Measurements from ENCODE around the gene BARD1. TPM values are rescaled to one million over a fixed set of nuclear protein-coding genes. Genes with fewer than 3 reads are reported as not detected.
A peak's percentile ranks its signal among the peaks of the same experiment; 100 is the strongest.

The BARD1 gene
- total and polyA plus RNA-seq, 2 of the 13 experiments (the other 11 are each of a cell fraction or from before 2014, with no cell fraction given): 5.3 to 30.4 TPM

DNA sequence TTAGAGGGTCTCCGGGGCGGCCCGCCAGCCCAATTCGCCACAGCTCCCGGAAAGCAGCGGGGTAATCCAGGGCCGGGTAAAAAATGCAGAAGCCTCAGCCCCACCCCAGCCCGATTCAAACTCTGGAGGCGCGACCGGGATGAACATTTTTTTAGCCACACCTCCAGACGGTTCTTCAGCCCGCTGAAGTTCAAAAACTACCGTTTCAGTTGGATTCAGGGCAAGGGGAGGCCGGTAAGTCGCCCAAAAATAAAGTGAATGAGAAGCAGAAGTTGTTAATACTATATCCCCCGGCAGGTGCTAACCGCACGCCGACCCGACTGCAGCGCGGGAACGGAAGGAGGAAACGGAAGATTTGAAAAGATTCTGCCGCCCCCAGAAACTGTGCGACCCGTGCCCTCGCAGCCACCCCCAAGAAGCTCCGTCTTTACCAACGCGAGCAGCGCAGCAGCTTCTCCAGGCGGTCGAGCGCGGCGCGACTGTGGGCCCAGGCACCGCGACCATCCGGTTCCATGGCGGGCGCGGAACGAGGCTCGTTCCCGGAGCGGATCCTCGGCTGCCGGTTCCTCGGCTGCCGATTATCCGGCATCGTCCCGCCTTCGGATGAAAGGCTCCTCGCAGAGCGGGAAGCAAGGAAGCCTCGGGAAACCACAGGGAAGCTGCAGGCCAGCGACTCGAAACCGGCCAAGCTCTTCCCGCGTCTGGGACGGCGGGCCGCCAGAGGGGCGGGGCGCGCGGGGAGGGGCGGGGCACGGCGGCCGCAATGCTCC is at the start of gene BARD1 (continued):
- TF ChIP-seq XBP1 (CRISPR knock-in tag; IDR thresholded peaks at IDR 0.05): no peak
- TF ChIP-seq, protein P1, sequence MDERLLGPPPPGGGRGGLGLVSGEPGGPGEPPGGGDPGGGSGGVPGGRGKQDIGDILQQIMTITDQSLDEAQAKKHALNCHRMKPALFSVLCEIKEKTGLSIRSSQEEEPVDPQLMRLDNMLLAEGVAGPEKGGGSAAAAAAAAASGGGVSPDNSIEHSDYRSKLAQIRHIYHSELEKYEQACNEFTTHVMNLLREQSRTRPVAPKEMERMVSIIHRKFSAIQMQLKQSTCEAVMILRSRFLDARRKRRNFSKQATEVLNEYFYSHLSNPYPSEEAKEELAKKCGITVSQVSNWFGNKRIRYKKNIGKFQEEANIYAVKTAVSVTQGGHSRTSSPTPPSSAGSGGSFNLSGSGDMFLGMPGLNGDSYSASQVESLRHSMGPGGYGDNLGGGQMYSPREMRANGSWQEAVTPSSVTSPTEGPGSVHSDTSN (CRISPR knock-in tag; IDR thresholded peaks at IDR 0.05): no peak
- TF ChIP-seq, protein P2, sequence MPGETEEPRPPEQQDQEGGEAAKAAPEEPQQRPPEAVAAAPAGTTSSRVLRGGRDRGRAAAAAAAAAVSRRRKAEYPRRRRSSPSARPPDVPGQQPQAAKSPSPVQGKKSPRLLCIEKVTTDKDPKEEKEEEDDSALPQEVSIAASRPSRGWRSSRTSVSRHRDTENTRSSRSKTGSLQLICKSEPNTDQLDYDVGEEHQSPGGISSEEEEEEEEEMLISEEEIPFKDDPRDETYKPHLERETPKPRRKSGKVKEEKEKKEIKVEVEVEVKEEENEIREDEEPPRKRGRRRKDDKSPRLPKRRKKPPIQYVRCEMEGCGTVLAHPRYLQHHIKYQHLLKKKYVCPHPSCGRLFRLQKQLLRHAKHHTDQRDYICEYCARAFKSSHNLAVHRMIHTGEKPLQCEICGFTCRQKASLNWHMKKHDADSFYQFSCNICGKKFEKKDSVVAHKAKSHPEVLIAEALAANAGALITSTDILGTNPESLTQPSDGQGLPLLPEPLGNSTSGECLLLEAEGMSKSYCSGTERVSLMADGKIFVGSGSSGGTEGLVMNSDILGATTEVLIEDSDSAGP (CRISPR knock-in tag; IDR thresholded peaks at IDR 0.05; ENCODE audit: borderline replicate concordance): peak; percentile 22; the same call in 1 of the 2 replicates
- TF ChIP-seq SAP130 (CRISPR knock-in tag; IDR thresholded peaks at IDR 0.05; ENCODE audit: low read depth): peak; percentile 65
- TF ChIP-seq, protein P3, sequence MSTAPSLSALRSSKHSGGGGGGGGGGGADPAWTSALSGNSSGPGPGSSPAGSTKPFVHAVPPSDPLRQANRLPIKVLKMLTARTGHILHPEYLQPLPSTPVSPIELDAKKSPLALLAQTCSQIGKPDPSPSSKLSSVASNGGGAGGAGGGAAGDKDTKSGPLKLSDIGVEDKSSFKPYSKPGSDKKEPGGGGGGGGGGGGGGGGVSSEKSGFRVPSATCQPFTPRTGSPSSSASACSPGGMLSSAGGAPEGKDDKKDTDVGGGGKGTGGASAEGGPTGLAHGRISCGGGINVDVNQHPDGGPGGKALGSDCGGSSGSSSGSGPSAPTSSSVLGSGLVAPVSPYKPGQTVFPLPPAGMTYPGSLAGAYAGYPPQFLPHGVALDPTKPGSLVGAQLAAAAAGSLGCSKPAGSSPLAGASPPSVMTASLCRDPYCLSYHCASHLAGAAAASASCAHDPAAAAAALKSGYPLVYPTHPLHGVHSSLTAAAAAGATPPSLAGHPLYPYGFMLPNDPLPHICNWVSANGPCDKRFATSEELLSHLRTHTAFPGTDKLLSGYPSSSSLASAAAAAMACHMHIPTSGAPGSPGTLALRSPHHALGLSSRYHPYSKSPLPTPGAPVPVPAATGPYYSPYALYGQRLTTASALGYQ (CRISPR knock-in tag; IDR thresholded peaks at IDR 0.05): no peak
- TF ChIP-seq, protein P4, sequence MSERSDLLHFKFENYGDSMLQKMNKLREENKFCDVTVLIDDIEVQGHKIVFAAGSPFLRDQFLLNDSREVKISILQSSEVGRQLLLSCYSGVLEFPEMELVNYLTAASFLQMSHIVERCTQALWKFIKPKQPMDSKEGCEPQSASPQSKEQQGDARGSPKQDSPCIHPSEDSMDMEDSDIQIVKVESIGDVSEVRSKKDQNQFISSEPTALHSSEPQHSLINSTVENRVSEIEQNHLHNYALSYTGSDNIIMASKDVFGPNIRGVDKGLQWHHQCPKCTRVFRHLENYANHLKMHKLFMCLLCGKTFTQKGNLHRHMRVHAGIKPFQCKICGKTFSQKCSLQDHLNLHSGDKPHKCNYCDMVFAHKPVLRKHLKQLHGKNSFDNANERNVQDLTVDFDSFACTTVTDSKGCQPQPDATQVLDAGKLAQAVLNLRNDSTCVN (CRISPR knock-in tag; IDR thresholded peaks at IDR 0.05; ENCODE audit: borderline replicate concordance): no peak
- TF ChIP-seq ATF7-NPFF (CRISPR knock-in tag; IDR thresholded peaks at IDR 0.05; ENCODE audit: low read depth): peak; percentile 81
- TF ChIP-seq ZMYM4 (CRISPR knock-in tag; IDR thresholded peaks at IDR 0.05): no peak
- TF ChIP-seq HCFC1 (IDR thresholded peaks at IDR 0.05; ENCODE audit: low read depth, low read length): no peak
- no peak for TF ChIP-seq ZNF382 (CRISPR knock-in tag; IDR thresholded peaks at IDR 0.05; ENCODE audit: borderline replicate concordance)
- TF ChIP-seq, protein P5, sequence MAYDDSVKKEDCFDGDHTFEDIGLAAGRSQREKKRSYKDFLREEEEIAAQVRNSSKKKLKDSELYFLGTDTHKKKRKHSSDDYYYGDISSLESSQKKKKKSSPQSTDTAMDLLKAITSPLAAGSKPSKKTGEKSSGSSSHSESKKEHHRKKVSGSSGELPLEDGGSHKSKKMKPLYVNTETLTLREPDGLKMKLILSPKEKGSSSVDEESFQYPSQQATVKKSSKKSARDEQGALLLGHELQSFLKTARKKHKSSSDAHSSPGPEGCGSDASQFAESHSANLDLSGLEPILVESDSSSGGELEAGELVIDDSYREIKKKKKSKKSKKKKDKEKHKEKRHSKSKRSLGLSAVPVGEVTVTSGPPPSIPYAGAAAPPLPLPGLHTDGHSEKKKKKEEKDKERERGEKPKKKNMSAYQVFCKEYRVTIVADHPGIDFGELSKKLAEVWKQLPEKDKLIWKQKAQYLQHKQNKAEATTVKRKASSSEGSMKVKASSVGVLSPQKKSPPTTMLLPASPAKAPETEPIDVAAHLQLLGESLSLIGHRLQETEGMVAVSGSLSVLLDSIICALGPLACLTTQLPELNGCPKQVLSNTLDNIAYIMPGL (CRISPR knock-in tag; IDR thresholded peaks at IDR 0.05; ENCODE audit: borderline replicate concordance in 1 of 2, low read depth in 1 of 2): peak; percentile 32; a peak in 2 of 4 replicates
- TF ChIP-seq ZSCAN31 (CRISPR knock-in tag; IDR thresholded peaks at IDR 0.05; ENCODE audit: low read depth): no peak; the same call in 1 of the 2 replicates
- TF ChIP-seq MIER3 (CRISPR knock-in tag; IDR thresholded peaks at IDR 0.05; ENCODE audit: borderline replicate concordance): no peak
- TF ChIP-seq MAZ (IDR thresholded peaks at IDR 0.05; ENCODE audit: borderline replicate concordance, low read depth, low read length): no peak
- TF ChIP-seq MAZ (CRISPR knock-in tag; IDR thresholded peaks at IDR 0.05; ENCODE audit: low read depth): peak; percentile 21; the same call in 1 of the 2 replicates
- TF ChIP-seq SMC3 (IDR thresholded peaks at IDR 0.05; ENCODE audit: low read length): no peak
- TF ChIP-seq HHEX (CRISPR knock-in tag; IDR thresholded peaks at IDR 0.05): no peak
- TF ChIP-seq MIER2 (CRISPR knock-in tag; IDR thresholded peaks at IDR 0.05): no peak
- no peak for TF ChIP-seq CBX2 (IDR thresholded peaks at IDR 0.05; ENCODE audit: low read depth, low read length)
- TF ChIP-seq CBX2 (CRISPR knock-in tag; IDR thresholded peaks at IDR 0.05; ENCODE audit: low read depth): no peak
- TF ChIP-seq, protein P6, sequence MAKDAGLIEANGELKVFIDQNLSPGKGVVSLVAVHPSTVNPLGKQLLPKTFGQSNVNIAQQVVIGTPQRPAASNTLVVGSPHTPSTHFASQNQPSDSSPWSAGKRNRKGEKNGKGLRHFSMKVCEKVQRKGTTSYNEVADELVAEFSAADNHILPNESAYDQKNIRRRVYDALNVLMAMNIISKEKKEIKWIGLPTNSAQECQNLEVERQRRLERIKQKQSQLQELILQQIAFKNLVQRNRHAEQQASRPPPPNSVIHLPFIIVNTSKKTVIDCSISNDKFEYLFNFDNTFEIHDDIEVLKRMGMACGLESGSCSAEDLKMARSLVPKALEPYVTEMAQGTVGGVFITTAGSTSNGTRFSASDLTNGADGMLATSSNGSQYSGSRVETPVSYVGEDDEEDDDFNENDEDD (CRISPR knock-in tag; IDR thresholded peaks at IDR 0.05; ENCODE audit: borderline replicate concordance): peak; percentile 67; the same call in 1 of the 2 replicates
